ENCODE data around the gene RCSD1. TPM values are rescaled to one million over a fixed set of nuclear protein-coding genes. Genes with fewer than 3 reads are reported as not detected.

RCSD1 gene
- total RNA-seq, 1 donor from 2014 or later = 41.6 TPM

GRCh38 chr1:167635156-167635648 lies 5.2 kb downstream of the RCSD1 start:
- ATAC-seq (peak; percentile 74), DNase-seq (ENCODE audit: missing footprints) (peak; percentile 72)
- intact Hi-C loops (cut with DNase I) = no loop called here

GRCh38 chr1:167635941-167636340 lies 5.9 kb downstream of the RCSD1 start:
- no peak for ATAC-seq
- intact Hi-C loops (cut with DNase I) = no loop called here
- DNase-seq (ENCODE audit: missing footprints) = no peak

GRCh38 chr1:167638064-167638463 lies 8.0 kb downstream of the RCSD1 start:
- intact Hi-C loops (cut with DNase I) = no loop called here

GRCh38 chr1:167640051-167640450 lies 10.0 kb downstream of the RCSD1 start:
- intact Hi-C loops (cut with DNase I) = no loop called here
- DNase-seq (ENCODE audit: missing footprints) (no peak), ATAC-seq (no peak)

More at GRCh38 chr1:167638064-167638463, 8.0 kb downstream of the RCSD1 start:
- DNase-seq (ENCODE audit: missing footprints) = no peak
- ATAC-seq = no peak

- DNase-seq (ENCODE audit: missing footprints) (no peak), ATAC-seq (no peak)
- intact Hi-C loops (cut with DNase I) = no loop called here
Observed at GRCh38 chr1:167641786-167642500, 11.9 kb downstream of the RCSD1 start.

- DNase-seq (ENCODE audit: missing footprints) = no peak
- ATAC-seq = no peak
- intact Hi-C loops (cut with DNase I) = no loop called here
Observed at GRCh38 chr1:167642501-167642826, 12.4 kb downstream of the RCSD1 start.

- no peak for ATAC-seq
- intact Hi-C loops (cut with DNase I) = no loop called here
- DNase-seq (ENCODE audit: missing footprints) = no peak
Observed at GRCh38 chr1:167643441-167643840, 13.4 kb downstream of the RCSD1 start.

GRCh38 chr1:167644551-167644950 lies 14.5 kb downstream of the RCSD1 start:
- DNase-seq (ENCODE audit: missing footprints) (no peak), ATAC-seq (no peak)
- intact Hi-C loops (cut with DNase I) = no loop called here

- intact Hi-C loops (cut with DNase I) = no loop called here
- no peak for DNase-seq (ENCODE audit: missing footprints)
Observed at GRCh38 chr1:167645140-167645541, 15.1 kb downstream of the RCSD1 start.

GRCh38 chr1:167645625-167646414 lies 15.8 kb downstream of the RCSD1 start:
- ATAC-seq (no peak), DNase-seq (ENCODE audit: missing footprints) (no peak)
- intact Hi-C loops (cut with DNase I) = no loop called here

More at GRCh38 chr1:167645140-167645541, 15.1 kb downstream of the RCSD1 start:
- ATAC-seq = no peak

- intact Hi-C loops (cut with DNase I) = no loop called here
- ATAC-seq = no peak
Observed at GRCh38 chr1:167648252-167648849, 18.3 kb downstream of the RCSD1 start.

GRCh38 chr1:167648978-167649744 lies 19.1 kb downstream of the RCSD1 start:
- intact Hi-C loops (cut with DNase I) = no loop called here
- ATAC-seq = peak; percentile 55
- no peak for DNase-seq (ENCODE audit: missing footprints)

More at GRCh38 chr1:167648252-167648849, 18.3 kb downstream of the RCSD1 start:
- DNase-seq (ENCODE audit: missing footprints) = no peak

- DNase-seq (ENCODE audit: missing footprints) (peak; percentile 79), ATAC-seq (peak; percentile 45)
- intact Hi-C loops (cut with DNase I) = loop anchor here (2.0 kb wide), 1 partner anchor 20 kb away; the partner anchor contains the start of gene RCSD1
Observed at GRCh38 chr1:167650269-167651160, 20.5 kb downstream of the RCSD1 start.

GRCh38 chr1:167651161-167651693 lies 21.2 kb downstream of the RCSD1 start:
- peak; percentile 52 for ATAC-seq

GRCh38 chr1:167654975-167655575 lies 25.0 kb downstream of the RCSD1 start:
- DNase-seq (ENCODE audit: missing footprints) (no peak), ATAC-seq (peak; percentile 54)
- intact Hi-C loops (cut with DNase I) = no loop called here

More at GRCh38 chr1:167651161-167651693, 21.2 kb downstream of the RCSD1 start:
- intact Hi-C loops (cut with DNase I) = loop anchor here (2.0 kb wide), 1 partner anchor 20 kb away; the partner anchor contains the start of gene RCSD1
- no peak for DNase-seq (ENCODE audit: missing footprints)

- intact Hi-C loops (cut with DNase I) = no loop called here
- DNase-seq (ENCODE audit: missing footprints) (no peak), ATAC-seq (no peak)
Observed at GRCh38 chr1:167656657-167657056, 26.6 kb downstream of the RCSD1 start.
